ENCODE measurements around the gene ISLR2.

Gene ISLR2

DNA sequence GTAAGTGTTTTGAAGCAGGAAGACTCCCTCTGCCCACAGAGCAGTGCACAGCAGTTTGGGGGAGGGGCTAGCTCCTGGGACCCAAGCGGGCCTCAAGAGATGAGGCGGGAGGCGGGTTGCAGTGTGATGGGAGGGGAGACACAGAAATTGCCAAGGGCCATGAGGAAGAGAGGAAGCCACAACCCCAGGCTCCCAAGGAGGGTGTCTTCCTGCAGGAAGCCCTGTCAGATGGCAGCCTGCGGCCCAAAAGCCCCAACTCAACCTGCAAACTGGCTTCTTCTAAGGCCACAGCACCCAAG lies 7.3 kb upstream of the ISLR2 start:
- Mint-ChIP-seq H3K27me3 (peaks cover 60 to 89% of the 10 kb centered on the region in 2 donors), H3K9me3 (no peaks in the 10 kb centered on the region), H3K4me3 (no peak overlapping the region), H3K27ac (no peak overlapping the region), H3K36me3 (ENCODE audit: insufficient read depth) (no peaks in the 10 kb centered on the region), H3K4me1 (ENCODE audit: low read depth in 2 of 2) (peaks cover 0 to 3% of the 10 kb centered on the region in 2 donors)
- ATAC-seq (replicated peaks) (no peak), DNase-seq (no peak)

- no peaks in the 10 kb centered on the region for H3K9me3 Mint-ChIP-seq
- no peak overlapping the region for H3K27ac Mint-ChIP-seq
- H3K36me3 Mint-ChIP-seq (ENCODE audit: insufficient read depth): no peaks in the 10 kb centered on the region
- peaks cover 64 to 92% of the 10 kb centered on the region in 2 donors for H3K27me3 Mint-ChIP-seq
- ATAC-seq (replicated peaks): no peak
- peaks cover 0 to 3% of the 10 kb centered on the region in 2 donors for H3K4me1 Mint-ChIP-seq (ENCODE audit: low read depth in 2 of 2)
- DNase-seq: no peak
- H3K4me3 Mint-ChIP-seq: no peak overlapping the region
Measured at GRCh38 chr15:74123658-74124057, 6.7 kb upstream of the ISLR2 start.

GRCh38 chr15:74124196-74124595 lies 6.2 kb upstream of the ISLR2 start:
- no peak overlapping the region for H3K4me3 Mint-ChIP-seq
- H3K36me3 Mint-ChIP-seq (ENCODE audit: insufficient read depth): peaks cover 2% of the 10 kb centered on the region
- no peak overlapping the region for H3K27ac Mint-ChIP-seq
- ATAC-seq (replicated peaks): no peak
- DNase-seq: no peak
- H3K27me3 Mint-ChIP-seq: peaks cover 69 to 95% of the 10 kb centered on the region in 2 donors
- H3K4me1 Mint-ChIP-seq (ENCODE audit: low read depth in 2 of 2): peaks cover 0 to 6% of the 10 kb centered on the region in 2 donors
- no peaks in the 10 kb centered on the region for H3K9me3 Mint-ChIP-seq

DNA sequence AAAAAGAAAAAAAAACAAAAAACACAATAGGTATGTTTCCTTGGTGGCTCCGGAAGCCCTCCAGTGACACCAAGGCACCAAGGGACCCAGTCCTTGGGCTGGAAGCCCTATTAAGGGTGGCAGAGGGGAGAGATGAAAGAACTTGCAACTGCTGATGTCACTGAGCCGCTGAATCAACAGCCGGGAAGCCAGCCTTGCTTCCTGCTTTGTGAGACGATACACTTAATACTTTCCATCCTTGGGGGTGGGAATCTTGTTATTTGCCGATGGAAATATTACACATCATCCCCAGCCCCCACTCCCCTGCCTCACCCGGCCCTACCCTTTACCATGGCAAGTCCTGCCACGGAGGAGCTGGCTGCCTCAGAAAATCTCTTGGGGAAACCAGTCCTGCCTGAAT lies 5.6 kb upstream of the ISLR2 start:
- H3K9me3 Mint-ChIP-seq: no peaks in the 10 kb centered on the region
- no peak overlapping the region for H3K27ac Mint-ChIP-seq
- H3K27me3 Mint-ChIP-seq: peaks cover 75 to 95% of the 10 kb centered on the region in 2 donors
- H3K4me3 Mint-ChIP-seq: no peak overlapping the region
- H3K36me3 Mint-ChIP-seq (ENCODE audit: insufficient read depth): peaks cover 2% of the 10 kb centered on the region
- peaks cover 0 to 10% of the 10 kb centered on the region in 2 donors for H3K4me1 Mint-ChIP-seq (ENCODE audit: low read depth in 2 of 2)
- DNase-seq (no peak), ATAC-seq (replicated peaks) (no peak)

DNA sequence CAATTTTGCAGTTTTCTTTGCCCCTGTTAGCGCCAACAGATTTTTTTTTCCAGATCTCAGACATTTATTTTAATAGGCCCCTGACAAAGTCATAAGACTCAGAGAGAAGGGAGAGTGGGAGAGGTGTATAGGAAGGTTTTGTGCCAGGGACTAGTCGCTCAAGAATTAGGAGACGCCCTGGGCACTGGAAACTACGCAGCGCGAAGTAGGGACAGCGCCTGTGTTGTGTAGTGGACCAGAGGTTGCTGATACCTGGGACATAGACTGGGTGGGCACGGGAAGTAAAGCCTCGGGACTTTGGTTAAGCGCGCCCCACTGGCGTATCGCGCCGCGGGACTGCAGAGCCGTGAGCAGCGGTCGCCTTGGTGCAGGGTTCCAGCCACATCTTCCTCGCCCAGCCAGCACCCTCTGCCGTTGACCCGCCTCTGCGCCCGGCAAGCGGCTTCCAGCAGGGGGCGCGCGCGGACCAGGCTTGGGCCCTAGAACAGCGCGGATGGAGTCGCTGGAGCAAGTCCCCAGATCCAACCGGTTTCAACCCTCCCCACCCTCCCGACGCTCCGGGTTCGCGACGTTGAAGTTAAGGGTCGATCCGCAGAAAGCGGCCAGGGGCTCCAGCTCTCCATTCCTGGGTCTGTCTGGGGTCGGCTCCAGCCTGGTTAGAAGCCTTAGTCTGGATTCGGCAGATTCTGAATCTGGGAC lies 3.0 kb upstream of the ISLR2 start:
- peak overlapping the region; percentile 29 to 64 for H3K4me3 Mint-ChIP-seq

DNA sequence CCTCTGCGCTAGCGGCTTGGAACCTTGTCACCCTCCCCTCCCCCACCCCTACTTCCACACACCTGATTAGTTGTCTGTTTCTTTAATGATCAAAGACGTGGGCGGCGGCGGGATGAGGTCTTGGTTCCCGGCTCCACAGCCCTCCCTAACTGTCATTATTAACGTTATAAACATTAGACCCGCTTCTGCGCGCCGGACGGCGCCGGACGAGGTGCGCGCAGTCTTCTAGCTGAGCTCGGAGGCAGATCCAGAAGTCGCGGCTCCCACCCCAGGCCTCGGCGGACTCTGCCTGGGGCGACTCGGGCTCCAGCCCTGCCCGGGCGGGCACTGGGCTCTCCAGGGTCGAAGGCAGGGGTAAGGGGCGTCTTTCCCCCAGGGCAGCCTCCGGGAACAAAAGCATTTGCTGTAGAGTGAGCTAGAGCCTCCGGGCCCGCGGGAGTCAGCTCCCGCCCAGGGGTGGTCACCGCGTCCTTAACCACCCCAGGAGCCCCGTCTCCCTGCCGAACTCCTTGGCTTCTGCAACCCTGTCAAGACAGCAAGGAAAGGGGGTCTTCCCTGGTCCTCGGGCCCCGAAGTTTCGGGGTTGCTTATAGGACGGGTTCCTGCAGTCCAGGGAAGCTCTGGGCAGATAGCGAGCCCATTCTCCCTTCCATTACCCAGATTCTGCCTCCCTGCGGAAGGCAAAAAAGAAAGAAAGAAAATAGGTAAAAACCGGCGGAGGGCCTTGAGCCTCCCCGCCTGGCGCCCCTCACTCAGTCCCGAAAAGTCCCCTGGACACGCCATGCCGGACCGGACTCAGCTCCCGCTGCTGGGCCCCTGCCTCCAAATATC lies 2.2 kb upstream of the ISLR2 start:
- Mint-ChIP-seq H3K4me1 (ENCODE audit: low read depth in 2 of 2) (peaks cover 0 to 12% of the 10 kb centered on the region in 2 donors), H3K27me3 (peaks cover 76 to 95% of the 10 kb centered on the region in 2 donors), H3K27ac (no peak overlapping the region), H3K36me3 (ENCODE audit: insufficient read depth) (peaks cover 8% of the 10 kb centered on the region), H3K4me3 (peak overlapping the region; percentile 36 to 64), H3K9me3 (no peaks in the 10 kb centered on the region)
- DNase-seq (no peak), ATAC-seq (replicated peaks) (no peak)

More for the DNA sequence above, 3.0 kb upstream of the ISLR2 start:
- Mint-ChIP-seq H3K9me3 (no peaks in the 10 kb centered on the region), H3K36me3 (ENCODE audit: insufficient read depth) (peaks cover 2% of the 10 kb centered on the region), H3K27ac (no peak overlapping the region), H3K4me1 (ENCODE audit: low read depth in 2 of 2) (peaks cover 0 to 15% of the 10 kb centered on the region in 2 donors), H3K27me3 (peaks cover 78 to 95% of the 10 kb centered on the region in 2 donors)
- ATAC-seq (replicated peaks) (peak; percentile 90), DNase-seq (peak; percentile 76 to 81 (median 79))

- Mint-ChIP-seq H3K4me1 (ENCODE audit: low read depth in 2 of 2) (peaks cover 0 to 12% of the 10 kb centered on the region in 2 donors), H3K36me3 (ENCODE audit: insufficient read depth) (peaks cover 8% of the 10 kb centered on the region), H3K9me3 (no peaks in the 10 kb centered on the region), H3K27ac (no peak overlapping the region), H3K27me3 (peaks cover 82 to 94% of the 10 kb centered on the region in 2 donors), H3K4me3 (peak overlapping the region; percentile 36)
- no peak for ATAC-seq (replicated peaks)
- no peak for DNase-seq
Measured at GRCh38 chr15:74128785-74129585, 1.4 kb upstream of the ISLR2 start.

DNA sequence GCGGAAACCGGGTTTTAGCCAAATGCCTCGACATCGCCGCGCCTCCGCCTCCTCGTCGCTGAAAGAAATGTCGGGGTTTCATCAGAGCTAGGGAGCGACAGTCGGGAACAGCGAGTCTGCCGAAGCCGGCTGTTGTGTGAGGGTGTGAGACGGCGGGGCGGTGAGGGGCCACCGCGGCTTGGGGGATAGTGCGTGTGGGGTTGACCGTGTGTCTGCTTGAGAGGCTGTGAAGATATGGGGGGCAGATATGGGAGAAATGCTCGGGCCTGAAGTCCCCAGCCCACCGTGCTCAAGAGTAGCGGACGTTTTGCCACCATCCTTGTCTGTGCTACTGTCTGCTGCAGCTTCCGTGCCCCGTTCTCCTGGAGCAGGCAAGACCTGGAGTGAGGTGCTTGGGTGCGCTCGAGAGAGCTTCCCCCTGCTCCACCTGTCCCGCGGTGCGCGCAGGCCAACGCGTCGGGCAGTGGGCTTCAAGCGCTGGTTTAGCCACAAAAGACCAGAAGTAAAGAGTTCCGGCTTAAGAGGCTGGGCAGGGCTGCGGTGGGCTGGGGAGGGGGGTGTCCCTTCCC lies 716 bp upstream of the ISLR2 start:
- no peak for DNase-seq
- H3K9me3 Mint-ChIP-seq: no peaks in the 10 kb centered on the region
- peak overlapping the region; percentile 9 to 36 for H3K4me3 Mint-ChIP-seq
- ATAC-seq (replicated peaks): no peak
- peaks cover 0 to 12% of the 10 kb centered on the region in 2 donors for H3K4me1 Mint-ChIP-seq (ENCODE audit: low read depth in 2 of 2)
- H3K36me3 Mint-ChIP-seq (ENCODE audit: insufficient read depth): peaks cover 8% of the 10 kb centered on the region
- no peak overlapping the region for H3K27ac Mint-ChIP-seq
- peaks cover 80 to 94% of the 10 kb centered on the region in 2 donors for H3K27me3 Mint-ChIP-seq

- no peak for ATAC-seq (replicated peaks)
- peaks cover 0 to 19% of the 10 kb centered on the region in 2 donors for H3K4me1 Mint-ChIP-seq (ENCODE audit: low read depth in 2 of 2)
- peaks cover 82 to 96% of the 10 kb centered on the region in 2 donors for H3K27me3 Mint-ChIP-seq
- no peak for DNase-seq
- no peaks in the 10 kb centered on the region for H3K9me3 Mint-ChIP-seq
- H3K36me3 Mint-ChIP-seq (ENCODE audit: insufficient read depth): peaks cover 8% of the 10 kb centered on the region
- no peak overlapping the region for H3K27ac Mint-ChIP-seq
- no peak overlapping the region for H3K4me3 Mint-ChIP-seq
Measured at GRCh38 chr15:74130849-74131627, 652 bp downstream of the ISLR2 start.

- H3K4me3 Mint-ChIP-seq: peak overlapping the region in 1 of 2 donors; percentile 9
- DNase-seq (no peak), ATAC-seq (replicated peaks) (no peak)
- peaks cover 84 to 97% of the 10 kb centered on the region in 2 donors for H3K27me3 Mint-ChIP-seq
- no peak overlapping the region for H3K27ac Mint-ChIP-seq
- no peaks in the 10 kb centered on the region for H3K9me3 Mint-ChIP-seq
- peaks cover 8% of the 10 kb centered on the region for H3K36me3 Mint-ChIP-seq (ENCODE audit: insufficient read depth)
- H3K4me1 Mint-ChIP-seq (ENCODE audit: low read depth in 2 of 2): peaks cover 4 to 22% of the 10 kb centered on the region in 2 donors
Measured at GRCh38 chr15:74131628-74132413, 1.4 kb downstream of the ISLR2 start.

GRCh38 chr15:74132681-74133651 lies 2.6 kb downstream of the ISLR2 start:
- Mint-ChIP-seq H3K36me3 (ENCODE audit: insufficient read depth) (peaks cover 8% of the 10 kb centered on the region), H3K27me3 (peaks cover 88 to 98% of the 10 kb centered on the region in 2 donors), H3K27ac (no peak overlapping the region), H3K9me3 (no peaks in the 10 kb centered on the region), H3K4me1 (ENCODE audit: low read depth in 2 of 2) (peaks cover 6 to 24% of the 10 kb centered on the region in 2 donors), H3K4me3 (no peak overlapping the region)
- no peak for ATAC-seq (replicated peaks)
- no peak for DNase-seq

All from effector memory CD8-positive, alpha-beta T cell (primary cell).